H9 (cell line): ENCODE data around the gene IP6K3. TPM values are rescaled to one million over a fixed set of nuclear protein-coding genes. Genes with fewer than 3 reads are reported as not detected.

Experiments used
- DNase-seq: peaks from one replicate; pipeline ENCODE4 v3.0.0-alpha.2; 2017
- H2AFZ ChIP-seq: one replicate; pipeline ENCODE4 v1.6.1; 2013; ENCODE audit warnings: mild to moderate bottlenecking, low read length, control low read depth, moderate library complexity
- H2AK5ac ChIP-seq: 2 replicates; pipeline ENCODE4 v1.6.1; 2013; ENCODE audit warnings: low read length, control low read depth, mixed read lengths; ENCODE audit not compliant: insufficient read length
- H2BK120ac ChIP-seq: one replicate; pipeline ENCODE4 v1.6.1; 2013; ENCODE audit warnings: low read depth, mild to moderate bottlenecking, low read length, control low read depth, inconsistent platforms; ENCODE audit not compliant: poor library complexity, severe bottlenecking
- H2BK12ac ChIP-seq: 2 replicates; pipeline ENCODE4 v1.6.1; 2013; ENCODE audit warnings: low read length, control low read depth, mixed read lengths, low read depth; ENCODE audit not compliant: insufficient read length
- H2BK15ac ChIP-seq: 2 replicates; pipeline ENCODE4 v1.6.1; 2013; ENCODE audit warnings: low read depth, low read length, control low read depth
- H2BK20ac ChIP-seq: one replicate; pipeline ENCODE4 v1.6.1; 2013; ENCODE audit warnings: low read depth, mild to moderate bottlenecking, low read length, control low read depth, inconsistent platforms; ENCODE audit not compliant: poor library complexity, severe bottlenecking
- H2BK5ac ChIP-seq: 2 replicates; pipeline ENCODE4 v1.6.1; 2013; ENCODE audit warnings: low read length, control low read depth, mixed read lengths; ENCODE audit not compliant: insufficient read length
- H3K14ac ChIP-seq: 2 replicates; pipeline ENCODE4 v1.6.1; 2013; ENCODE audit warnings: low read length, control low read depth; ENCODE audit not compliant: insufficient read depth
- H3K18ac ChIP-seq: 2 replicates; pipeline ENCODE4 v1.6.1; 2013; ENCODE audit warnings: low read depth, mild to moderate bottlenecking, mixed read lengths, low read length, control low read depth; ENCODE audit not compliant: insufficient read length
- H3K23ac ChIP-seq: 2 replicates; pipeline ENCODE4 v1.6.1; 2013; ENCODE audit warnings: low read length, control low read depth, mixed read lengths, low read depth; ENCODE audit not compliant: insufficient read length
- H3K23me2 ChIP-seq: 2 replicates; pipeline ENCODE4 v1.6.1; 2013; ENCODE audit warnings: low read depth, mild to moderate bottlenecking, mixed read lengths, low read length, control low read depth; ENCODE audit not compliant: insufficient read length, poor library complexity, severe bottlenecking
- H3K27ac ChIP-seq: 2 replicates; pipeline ENCODE4 v1.5.1; 2013; ENCODE audit warnings: low read length, control low read depth, mixed read lengths, low read depth; ENCODE audit not compliant: insufficient read length
- H3K27me3 ChIP-seq: 2 replicates; pipeline ENCODE4 v1.6.1; 2013; ENCODE audit warnings: low read length, control low read depth, inconsistent platforms; ENCODE audit not compliant: insufficient read depth
- H3K4ac ChIP-seq: 2 replicates; pipeline ENCODE4 v1.6.1; 2013; ENCODE audit warnings: low read depth, mild to moderate bottlenecking, control low read depth, inconsistent platforms, low read length, moderate library complexity
- H3K4me1 ChIP-seq: 2 replicates; pipeline ENCODE4 v1.6.1; 2013; ENCODE audit warnings: low read length, control low read depth, inconsistent platforms; ENCODE audit not compliant: insufficient read depth
- H3K4me2 ChIP-seq: 2 replicates; pipeline ENCODE4 v1.6.1; 2013; ENCODE audit warnings: low read length, control low read depth, mixed read lengths; ENCODE audit not compliant: insufficient read length, insufficient read depth
- H3K56ac ChIP-seq: 2 replicates; pipeline ENCODE4 v1.6.1; 2013; ENCODE audit warnings: low read depth, mild to moderate bottlenecking, mixed read lengths, low read length, control low read depth; ENCODE audit not compliant: insufficient read length
- H3K79me1 ChIP-seq: 2 replicates; pipeline ENCODE4 v1.6.1; 2013; ENCODE audit warnings: low read depth, mild to moderate bottlenecking, moderate library complexity, low read length, control low read depth, inconsistent platforms; ENCODE audit not compliant: insufficient read depth, poor library complexity, severe bottlenecking
- H3K79me2 ChIP-seq: 2 replicates; pipeline ENCODE4 v1.6.1; 2013; ENCODE audit warnings: low read length, control low read depth, inconsistent platforms; ENCODE audit not compliant: insufficient read depth
- H3K9ac ChIP-seq: 2 replicates; pipeline ENCODE4 v1.6.1; 2013; ENCODE audit warnings: low read length, control low read depth, mixed read lengths; ENCODE audit not compliant: insufficient read length; ENCODE audit errors: extremely low read depth
- H3K9me3 ChIP-seq: one replicate; pipeline ENCODE4 v1.6.1; 2013; ENCODE audit warnings: low read depth, low read length, inconsistent platforms; ENCODE audit not compliant: control insufficient read depth
- H3T11ph ChIP-seq: one replicate; pipeline ENCODE4 v1.6.1; 2013; ENCODE audit warnings: mild to moderate bottlenecking, low read length, control low read depth, inconsistent platforms
- H4K20me1 ChIP-seq: one replicate; pipeline ENCODE4 v1.6.1; 2013; ENCODE audit not compliant: control insufficient read depth, insufficient read length, insufficient read depth
- H4K5ac ChIP-seq: 2 replicates; pipeline ENCODE4 v1.6.1; 2013; ENCODE audit warnings: low read depth, mild to moderate bottlenecking, mixed read lengths, low read length, control low read depth; ENCODE audit not compliant: insufficient read length
- H4K8ac ChIP-seq: replicated peaks from 2 replicates; pipeline ENCODE4 v1.6.1; 2013; ENCODE audit warnings: low read length, control low read depth, mixed read lengths, low read depth; ENCODE audit not compliant: insufficient read length
- H4K91ac ChIP-seq: 2 replicates; pipeline ENCODE4 v1.6.1; 2013; ENCODE audit warnings: low read depth, mild to moderate bottlenecking, moderate library complexity, mixed read lengths, low read length, control low read depth; ENCODE audit not compliant: insufficient read length
- H3K27ac Mint-ChIP-seq, 3 experiments: 2 replicates in 2 of 3; 3 replicates in 1 of 3; pipeline ENCODE4 v1.8.0; 2020 to 2021; ENCODE audit warnings: mixed read lengths in 3 of 3, mild to moderate bottlenecking in 1 of 3, moderate library complexity in 1 of 3
- H3K27me3 Mint-ChIP-seq: 2 replicates; pipeline ENCODE4 v1.8.0; 2021; ENCODE audit warnings: low read depth, mild to moderate bottlenecking, moderate library complexity, mixed read lengths
- H3K36me3 Mint-ChIP-seq, 3 experiments: 2 replicates in 2 of 3; 3 replicates in 1 of 3; pipeline ENCODE4 v1.8.0; 2020 to 2021; ENCODE audit warnings: low read depth in 3 of 3, mixed read lengths in 3 of 3; ENCODE audit not compliant: insufficient read depth in 1 of 3
- H3K4me1 Mint-ChIP-seq, 2 experiments: 2 replicates each; pipeline ENCODE4 v1.8.0; 2020; ENCODE audit warnings: mixed read lengths in 2 of 2
- H3K4me3 Mint-ChIP-seq, 2 experiments: 2 replicates in 1 of 2; 3 replicates in 1 of 2; pipeline ENCODE4 v1.8.0; 2020 to 2021; ENCODE audit warnings: mild to moderate bottlenecking in 2 of 2, mixed read lengths in 2 of 2, moderate library complexity in 1 of 2
- H3K9me3 Mint-ChIP-seq, 2 experiments: 2 replicates in 1 of 2; 3 replicates in 1 of 2; pipeline ENCODE4 v1.8.0; 2020; ENCODE audit warnings: mild to moderate bottlenecking in 2 of 2, mixed read lengths in 2 of 2, moderate library complexity in 1 of 2
- WGBS: extraction: QIAGEN DNeasy Blood & Tissue Kit; methylation state at CpG from one replicate; pipeline ENCODE4 v1.1.7; 2013; ENCODE audit warnings: missing lambda C conversion rate, low lambda C conversion rate, mixed read lengths; ENCODE audit not compliant: insufficient read length; ENCODE audit errors: extremely low coverage; 5-methylcytosine and 5-hydroxymethylcytosine counted together
- total RNA-seq: library from RNA; stranded (reverse); gene quantifications from 2 replicates; pipeline ENCODE4 v1.2.1, GENCODE V29; 2021
- TF ChIP-seq, protein P1 (sequence below): fragments of 200-600 bp; sonication (generic); conservative IDR thresholded peaks from 3 replicates; pipeline ENCODE4 v1.8.0; 2021; ENCODE audit warnings: antibody characterized with exemption, mild to moderate bottlenecking

IP6K3 gene
- total RNA-seq, 1 experiment from 2014 or later: 0.46 TPM

DNA sequence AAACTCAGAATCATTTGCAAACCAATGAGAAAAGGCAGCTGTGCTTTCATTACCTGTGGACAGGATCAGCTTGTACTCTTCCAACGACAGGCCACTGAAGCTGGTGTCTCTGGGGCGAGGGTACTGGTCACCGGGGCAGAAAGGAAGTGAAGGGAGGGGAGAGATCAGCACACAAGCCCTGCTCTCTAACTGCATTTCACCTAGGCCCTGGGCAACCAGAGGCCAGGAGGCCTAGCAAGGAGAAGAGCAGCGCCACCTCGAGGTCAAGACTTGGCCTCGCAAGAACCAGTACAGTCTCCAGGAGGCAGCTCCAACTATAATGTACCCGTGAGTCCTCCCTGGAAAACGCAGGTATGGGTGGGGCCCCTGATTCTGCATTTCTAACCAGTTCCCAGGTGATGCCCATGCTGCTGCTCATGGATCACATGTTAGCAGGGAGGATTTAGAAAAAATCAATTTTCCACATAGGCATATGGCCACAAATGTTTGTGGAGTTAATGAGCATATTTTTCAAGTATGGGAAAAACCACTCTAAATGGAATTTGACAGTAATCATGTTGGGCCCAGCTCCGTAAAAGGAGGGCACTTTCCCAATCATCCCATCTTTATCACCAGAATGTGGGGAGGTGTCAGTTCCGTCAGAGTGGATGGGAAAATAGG, 46.2 kb downstream of the IP6K3 start:
- H4K5ac ChIP-seq: no peak overlapping the region
- Mint-ChIP-seq H3K9me3 (no peaks in the 10 kb centered on the region), H3K4me1 (peaks cover 14 to 19% of the 10 kb centered on the region in 2 experiments), H3K36me3 (peaks cover 9 to 64% (median 51%) of the 10 kb centered on the region in 3 experiments; a peak in 6 of 7 replicates), H3K27ac (peak overlapping the region in 1 of 3 experiments; percentile 72; a peak in 1 of 7 replicates), H3K4me3 (no peak overlapping the region), H3K27me3 (no peaks in the 10 kb centered on the region)
- no peak overlapping the region for H2BK20ac ChIP-seq
- no peak overlapping the region for H3K4me2 ChIP-seq
- peak; percentile 93 for DNase-seq
- WGBS: no CpG with 5 or more reads among the region's 10 CpGs
- H2AFZ ChIP-seq: no peak overlapping the region
- H4K20me1 ChIP-seq: no peaks in the 10 kb centered on the region
- no peaks in the 10 kb centered on the region for H3K9me3 ChIP-seq
- H3K14ac ChIP-seq: no peak overlapping the region
- no peaks in the 10 kb centered on the region for H3K79me1 ChIP-seq
- H3K18ac ChIP-seq: no peak overlapping the region
- H3K79me2 ChIP-seq: no peaks in the 10 kb centered on the region
- no peak overlapping the region for H2BK120ac ChIP-seq
- H3K27me3 ChIP-seq: no peaks in the 10 kb centered on the region
- no peak overlapping the region for H4K8ac ChIP-seq
- no peaks in the 10 kb centered on the region for H3K23me2 ChIP-seq
- H2BK12ac ChIP-seq: no peak overlapping the region
- H3K56ac ChIP-seq: no peak overlapping the region
- no peak overlapping the region for H2BK5ac ChIP-seq
- H3K9ac ChIP-seq: no peak overlapping the region
- no peak overlapping the region for H2BK15ac ChIP-seq
- no peak overlapping the region for H3K4ac ChIP-seq
- no peak overlapping the region for H3K27ac ChIP-seq
- TF ChIP-seq, protein P1, sequence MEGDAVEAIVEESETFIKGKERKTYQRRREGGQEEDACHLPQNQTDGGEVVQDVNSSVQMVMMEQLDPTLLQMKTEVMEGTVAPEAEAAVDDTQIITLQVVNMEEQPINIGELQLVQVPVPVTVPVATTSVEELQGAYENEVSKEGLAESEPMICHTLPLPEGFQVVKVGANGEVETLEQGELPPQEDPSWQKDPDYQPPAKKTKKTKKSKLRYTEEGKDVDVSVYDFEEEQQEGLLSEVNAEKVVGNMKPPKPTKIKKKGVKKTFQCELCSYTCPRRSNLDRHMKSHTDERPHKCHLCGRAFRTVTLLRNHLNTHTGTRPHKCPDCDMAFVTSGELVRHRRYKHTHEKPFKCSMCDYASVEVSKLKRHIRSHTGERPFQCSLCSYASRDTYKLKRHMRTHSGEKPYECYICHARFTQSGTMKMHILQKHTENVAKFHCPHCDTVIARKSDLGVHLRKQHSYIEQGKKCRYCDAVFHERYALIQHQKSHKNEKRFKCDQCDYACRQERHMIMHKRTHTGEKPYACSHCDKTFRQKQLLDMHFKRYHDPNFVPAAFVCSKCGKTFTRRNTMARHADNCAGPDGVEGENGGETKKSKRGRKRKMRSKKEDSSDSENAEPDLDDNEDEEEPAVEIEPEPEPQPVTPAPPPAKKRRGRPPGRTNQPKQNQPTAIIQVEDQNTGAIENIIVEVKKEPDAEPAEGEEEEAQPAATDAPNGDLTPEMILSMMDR: peak; percentile 90
- H2AK5ac ChIP-seq: no peak overlapping the region
- H3T11ph ChIP-seq: no peak overlapping the region
- no peak overlapping the region for H3K23ac ChIP-seq
- no peak overlapping the region for H4K91ac ChIP-seq
- 0 out of 2 replicates have a peak, but pooled peaks cover 3% of the 10 kb centered on the region for H3K4me1 ChIP-seq
